Esophagus squamous epithelium (tissue), 4 donors: Measurements from ENCODE around the gene ZNF366.

Experiments
- POLR2A ChIP-seq, 4 donors: fragments of 450-650 bp; IDR thresholded peaks; one replicate each; pipeline ENCODE4 v1.6.1; 2017; ENCODE audit warnings: antibody characterized with exemption in 4 of 4, mild to moderate bottlenecking in 4 of 4, moderate library complexity in 3 of 4
- TF ChIP-seq, protein P1 (sequence below), 6 experiments: fragments of 450-650 bp in 4 of 6; fragments of 200-600 bp in 2 of 6; sonication (generic) in 2 of 6; IDR thresholded peaks; one replicate each; pipeline ENCODE4 v1.5.1; 2016 to 2019; ENCODE audit warnings: antibody characterized with exemption in 6 of 6, mild to moderate bottlenecking in 4 of 6, moderate library complexity in 4 of 6

DNA sequence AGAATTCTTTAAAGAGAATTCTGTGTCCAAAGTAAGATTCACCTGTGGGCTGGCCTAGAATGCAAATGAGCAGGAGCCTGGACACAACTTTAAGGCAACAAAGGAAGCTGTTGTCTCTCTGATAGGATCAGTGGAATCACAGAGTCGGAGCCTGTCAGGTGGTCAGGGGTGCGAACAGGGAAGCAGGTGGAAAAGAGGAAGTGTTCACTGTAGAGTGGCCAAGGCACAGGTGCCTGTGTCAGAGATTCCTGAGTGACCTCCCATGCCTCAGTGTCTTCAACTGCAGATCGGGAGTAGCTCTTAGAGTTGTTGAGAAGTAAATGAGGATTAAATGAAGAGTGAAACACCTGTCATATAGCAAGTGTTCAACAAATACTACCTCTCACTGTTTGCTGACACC lies 48.8 kb downstream of the ZNF366 start:
- TF ChIP-seq, protein P1, sequence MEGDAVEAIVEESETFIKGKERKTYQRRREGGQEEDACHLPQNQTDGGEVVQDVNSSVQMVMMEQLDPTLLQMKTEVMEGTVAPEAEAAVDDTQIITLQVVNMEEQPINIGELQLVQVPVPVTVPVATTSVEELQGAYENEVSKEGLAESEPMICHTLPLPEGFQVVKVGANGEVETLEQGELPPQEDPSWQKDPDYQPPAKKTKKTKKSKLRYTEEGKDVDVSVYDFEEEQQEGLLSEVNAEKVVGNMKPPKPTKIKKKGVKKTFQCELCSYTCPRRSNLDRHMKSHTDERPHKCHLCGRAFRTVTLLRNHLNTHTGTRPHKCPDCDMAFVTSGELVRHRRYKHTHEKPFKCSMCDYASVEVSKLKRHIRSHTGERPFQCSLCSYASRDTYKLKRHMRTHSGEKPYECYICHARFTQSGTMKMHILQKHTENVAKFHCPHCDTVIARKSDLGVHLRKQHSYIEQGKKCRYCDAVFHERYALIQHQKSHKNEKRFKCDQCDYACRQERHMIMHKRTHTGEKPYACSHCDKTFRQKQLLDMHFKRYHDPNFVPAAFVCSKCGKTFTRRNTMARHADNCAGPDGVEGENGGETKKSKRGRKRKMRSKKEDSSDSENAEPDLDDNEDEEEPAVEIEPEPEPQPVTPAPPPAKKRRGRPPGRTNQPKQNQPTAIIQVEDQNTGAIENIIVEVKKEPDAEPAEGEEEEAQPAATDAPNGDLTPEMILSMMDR (IDR thresholded peaks at IDR 0.05): no peak
- no peak for TF ChIP-seq POLR2A (IDR thresholded peaks at IDR 0.05)
